HL-60/S4 treated with phorbol 12-myristate 13-acetate at 8.2 ng/mL for 4 days and 3 days (cell line): ENCODE results near the gene DAPK3.
"Not testable (repeated sequence)": the region's sequence is repeated elsewhere in the genome, so short reads cannot be mapped to it uniquely, and the experiment has no call there.

ENCODE experiments used
- in situ Hi-C: fragments of 300-500 bp; cut with MboI; formaldehyde crosslinking; loops from 2 replicates; pipeline ENCODE4 v1.15.0; 2022; ENCODE audit warnings: low sequenced_read_pairs

DAPK3 gene

GRCh38 chr19:4005436-4005835 is 34.5 kb upstream of the DAPK3 start:
- in situ Hi-C loops: not testable (repeated sequence)

DNA sequence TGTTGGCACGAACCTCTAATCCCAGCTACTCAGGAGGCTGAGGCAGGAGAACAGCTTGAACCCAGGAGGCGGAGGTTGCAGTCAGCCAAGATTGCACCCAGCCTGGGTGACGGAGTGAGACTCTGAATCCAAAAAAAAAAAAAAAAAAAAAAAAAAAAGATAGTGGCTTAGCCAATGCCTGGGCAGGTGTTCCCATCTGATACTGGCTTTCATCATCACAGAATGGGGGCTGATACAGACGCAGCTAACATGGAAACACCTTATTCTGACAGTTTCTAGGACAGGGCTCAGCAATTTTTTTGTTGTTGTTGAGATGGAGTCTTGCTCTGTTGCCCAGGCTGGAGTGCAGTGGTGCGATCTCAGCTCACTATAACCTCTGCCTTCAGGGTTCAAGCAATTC is 29.9 kb upstream of the DAPK3 start:
- in situ Hi-C loops: not testable (repeated sequence)

GRCh38 chr19:3998667-3999412 is 27.9 kb upstream of the DAPK3 start:
- in situ Hi-C loops: not testable (repeated sequence)

GRCh38 chr19:3995607-3996006 is 24.7 kb upstream of the DAPK3 start:
- in situ Hi-C loops: no loop called here

- in situ Hi-C loops: no loop called here
Observed at GRCh38 chr19:3990815-3991117, 19.9 kb upstream of the DAPK3 start.

DNA sequence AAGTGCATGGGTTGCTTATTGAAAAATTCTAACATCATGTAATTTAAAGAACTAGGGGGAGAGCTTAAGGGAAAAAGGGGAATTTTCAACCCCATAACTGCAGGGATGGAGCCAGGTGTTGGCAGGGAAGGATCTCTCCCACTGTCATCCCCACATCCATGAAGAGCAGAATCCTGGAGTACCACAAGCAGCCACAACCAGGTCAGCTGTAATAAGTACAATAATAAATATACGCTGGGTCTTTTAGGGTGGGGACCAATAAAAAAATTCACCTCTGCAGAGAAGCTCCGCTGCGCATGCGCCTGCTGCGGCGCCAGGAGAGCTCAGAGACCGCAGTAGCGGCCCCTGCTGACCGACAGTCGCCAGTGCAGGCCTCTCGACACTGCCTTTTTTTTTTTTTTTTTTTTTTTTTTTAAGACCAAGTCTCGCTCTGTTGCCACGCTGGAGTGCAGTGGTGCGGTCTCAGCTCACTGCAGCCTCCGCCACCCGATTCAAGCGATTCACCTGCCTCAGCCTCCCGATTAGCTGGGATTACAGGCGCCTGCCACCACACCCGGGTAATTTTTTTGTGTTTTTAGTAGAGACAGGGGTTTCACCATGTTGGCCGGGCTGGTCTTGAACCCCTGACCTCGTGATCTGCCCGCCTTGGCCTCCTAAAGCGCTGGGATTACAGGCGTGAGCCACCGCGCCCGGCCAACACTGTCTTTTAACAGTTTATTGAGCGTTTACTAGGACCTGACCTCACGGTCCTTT is 16.9 kb upstream of the DAPK3 start:
- in situ Hi-C loops: no loop called here

GRCh38 chr19:3986260-3987041 is 15.6 kb upstream of the DAPK3 start:
- in situ Hi-C loops: no loop called here

DNA sequence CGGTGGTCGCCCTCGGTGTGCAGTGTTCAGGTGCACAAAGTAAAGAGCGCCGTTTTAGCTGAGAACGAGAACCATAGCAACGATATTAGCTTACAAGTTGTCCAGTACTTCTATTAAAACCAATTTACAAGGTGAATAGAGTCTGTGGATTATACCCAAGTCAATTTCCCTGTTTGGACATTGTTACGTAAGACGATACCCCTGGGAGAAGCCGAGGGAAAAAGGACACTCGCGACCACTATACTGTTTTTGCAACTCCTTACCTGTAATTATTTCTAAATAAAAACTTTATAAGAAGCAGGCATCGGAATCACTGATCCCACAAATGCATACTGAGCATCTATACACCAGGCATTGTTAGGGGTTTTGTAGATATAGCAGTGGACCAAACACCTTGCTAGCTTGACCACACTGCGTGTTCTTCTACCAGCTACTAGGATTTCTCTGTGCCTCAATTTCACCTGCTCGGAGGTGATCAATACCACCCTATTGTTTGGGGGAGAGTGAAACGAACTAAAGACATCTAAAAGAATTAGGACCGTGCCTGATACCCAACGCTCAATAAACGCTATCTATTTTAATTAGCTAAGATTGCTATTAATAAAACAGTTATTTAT is 14.9 kb upstream of the DAPK3 start:
- in situ Hi-C loops: no loop called here

- in situ Hi-C loops: no loop called here
Observed at GRCh38 chr19:3984908-3985642, 14.2 kb upstream of the DAPK3 start, which contains the start of gene EEF2. TSS of gene EEF2 (minus strand) at chr19:3985463. CDS start at chr19:3985380, 83 bp downstream.

GRCh38 chr19:3984584-3984907 is 13.6 kb upstream of the DAPK3 start:
- in situ Hi-C loops: no loop called here

DNA sequence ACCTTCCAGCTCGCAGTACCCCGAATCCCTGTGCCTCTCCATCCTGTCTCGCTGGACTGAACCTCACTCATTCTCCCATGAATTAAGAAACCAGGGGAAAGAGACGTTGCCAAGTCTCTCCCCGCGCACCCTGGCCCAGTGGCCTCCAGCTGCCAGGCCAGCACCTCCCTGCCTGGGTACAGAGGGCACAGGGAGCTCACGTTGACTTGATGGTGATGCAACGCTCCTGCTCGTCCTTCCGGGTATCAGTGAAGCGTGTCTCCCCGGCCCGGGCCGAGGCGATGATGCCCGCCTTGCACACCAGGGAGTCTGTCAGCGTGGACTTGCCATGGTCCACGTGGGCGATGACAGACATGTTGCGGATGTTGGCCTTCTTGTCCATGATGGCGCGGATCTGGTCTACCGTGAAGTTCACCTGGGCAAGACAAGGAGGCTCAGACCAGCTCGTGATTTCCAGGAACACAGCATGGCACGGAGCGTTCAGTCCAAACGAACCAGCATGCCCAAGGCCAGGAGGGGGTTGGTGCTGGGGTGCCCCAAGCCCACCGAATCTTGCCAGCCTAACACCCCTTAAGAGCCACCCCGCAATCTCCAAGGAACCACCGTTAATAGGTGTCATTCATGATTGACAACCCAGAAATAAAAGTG is 13.2 kb upstream of the DAPK3 start:
- in situ Hi-C loops: no loop called here

DNA sequence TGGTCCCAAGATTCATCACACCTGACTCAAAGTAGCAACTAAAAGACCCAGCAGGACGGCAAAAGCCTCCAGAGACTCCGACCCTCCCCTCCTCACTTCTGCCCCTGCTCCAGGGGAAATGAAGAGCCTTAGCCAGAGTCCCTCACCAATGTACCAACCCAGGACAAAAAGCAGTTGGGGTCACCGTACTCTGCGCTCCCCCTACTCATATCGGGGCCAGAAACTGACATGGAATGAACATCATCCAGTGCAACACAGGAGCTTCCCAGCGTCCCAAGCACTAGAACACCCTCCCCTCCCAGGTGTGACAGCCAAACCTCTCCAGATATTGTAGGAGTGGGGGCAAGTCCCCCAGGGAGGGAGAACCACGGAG is 12.6 kb upstream of the DAPK3 start:
- in situ Hi-C loops: no loop called here

GRCh38 chr19:3982701-3983541 is 12.0 kb upstream of the DAPK3 start:
- in situ Hi-C loops: no loop called here

GRCh38 chr19:3981736-3982681 is 11.1 kb upstream of the DAPK3 start:
- in situ Hi-C loops: no loop called here

- in situ Hi-C loops: no loop called here
Observed at GRCh38 chr19:3981373-3981735, 10.5 kb upstream of the DAPK3 start.

GRCh38 chr19:3980353-3981251 is 9.7 kb upstream of the DAPK3 start:
- in situ Hi-C loops: no loop called here

DNA sequence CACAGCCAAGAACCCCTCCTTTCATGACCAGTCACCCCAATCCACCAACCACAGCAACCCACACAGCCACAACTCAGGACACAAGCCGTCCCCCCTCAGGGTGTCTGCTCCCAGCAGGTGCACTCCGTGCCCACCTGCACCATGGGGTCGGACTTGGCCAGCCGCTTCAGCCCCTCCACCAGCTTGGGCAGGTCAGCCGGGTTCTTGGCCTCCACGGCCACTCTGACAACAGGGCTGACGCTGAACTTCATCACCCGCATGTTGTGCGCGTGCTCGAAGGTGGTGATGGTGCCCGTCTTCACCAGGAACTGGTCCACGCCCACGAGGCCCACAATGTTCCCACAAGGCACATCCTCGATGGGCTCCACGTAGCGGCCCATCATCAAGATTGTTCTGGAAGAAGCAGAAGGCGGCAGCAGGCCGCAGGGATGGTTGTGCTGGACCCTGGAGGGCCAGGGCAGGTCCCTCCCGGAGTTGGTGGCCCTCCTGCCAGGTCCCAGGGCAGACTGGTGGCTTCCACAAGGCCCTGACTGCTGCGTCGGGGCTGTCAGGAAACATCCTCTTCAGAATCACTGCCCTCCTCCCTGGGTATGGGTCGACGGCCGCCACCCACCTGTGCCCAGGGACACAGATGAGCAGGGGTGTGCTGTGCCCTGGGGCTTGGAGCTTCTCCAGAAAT is 8.9 kb upstream of the DAPK3 start:
- in situ Hi-C loops: no loop called here
